ENCODE results near the gene SLC27A3. TPM values are rescaled to one million over a fixed set of nuclear protein-coding genes. Genes with fewer than 3 reads are reported as not detected.

SLC27A3 gene
- total and polyA plus RNA-seq, 2 of the 8 experiments (the other 6 are each of a cell fraction or from before 2014, with no cell fraction given), result 39.1 to 40.1 TPM

DNA sequence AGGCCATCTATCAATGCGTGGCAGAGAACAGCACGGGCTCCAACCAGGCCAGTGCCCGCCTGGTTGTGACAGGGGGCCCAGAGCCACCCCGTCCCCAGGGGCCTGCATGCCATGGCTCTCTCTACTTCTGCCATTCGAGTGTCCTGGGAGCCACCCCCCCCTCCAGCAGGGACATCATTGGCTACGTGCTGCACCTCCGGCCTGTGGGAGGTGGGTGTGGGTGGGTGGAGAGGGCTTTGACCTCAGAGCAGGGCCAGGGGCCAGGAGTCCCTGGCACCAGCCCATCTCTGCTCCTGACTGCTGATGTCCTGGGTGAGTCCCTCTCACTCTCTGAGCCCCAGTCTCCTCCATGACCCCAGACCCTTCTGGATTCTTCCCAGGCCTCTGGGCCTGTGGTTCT lies 25.3 kb downstream of the SLC27A3 start:
- Histone ChIP-seq H3K56ac (replicated peaks; ENCODE audit: insufficient read length, low read depth, low read length) (no peak overlapping the region), H3K79me2 (ENCODE audit: control insufficient read depth in 1 of 2, insufficient read depth in 2 of 2, low read length in 2 of 2) (no peaks in the 10 kb centered on the region), H3K4ac (replicated peaks; ENCODE audit: insufficient read length, low read depth, low read length) (no peak overlapping the region), H3K9me3 (ENCODE audit: insufficient read depth in 2 of 2, low read depth in 1 of 2, low read length in 1 of 2) (no peaks in the 10 kb centered on the region), H4K20me1 (replicated peaks in 1 of 2; ENCODE audit: control insufficient read depth in 1 of 2, insufficient read depth in 2 of 2, low read length in 2 of 2) (peaks cover 0 to 7% of the 10 kb centered on the region in 2 experiments), H3K4me2 (ENCODE audit: insufficient read depth in 1 of 2, low read depth in 2 of 2, low read length in 2 of 2) (no peak overlapping the region), H2AK5ac (ENCODE audit: low read depth, low read length) (no peak overlapping the region), H2BK120ac (replicated peaks; ENCODE audit: low read depth, low read length) (no peak overlapping the region), H3K14ac (ENCODE audit: insufficient read length) (no peak overlapping the region), H3K18ac (ENCODE audit: extremely low read depth, low read length) (no peak overlapping the region), H2BK15ac (ENCODE audit: low read length) (no peak overlapping the region), H2AFZ (ENCODE audit: low read length) (no peak overlapping the region), H3K4me3 (ENCODE audit: extremely low read depth in 1 of 4, insufficient read depth in 2 of 4, low read depth in 3 of 4, low read length in 4 of 4) (no peak overlapping the region), H3K4me1 (replicated peaks in 1 of 4; ENCODE audit: control insufficient read depth in 3 of 4, insufficient read depth in 4 of 4, low read length in 3 of 4) (peaks cover 0 to 4% (median under 1%) of the 10 kb centered on the region in 4 experiments; a peak in 3 of 7 replicates), H3K27me3 (replicated peaks in 1 of 4; ENCODE audit: control insufficient read depth in 3 of 4, extremely low read depth in 1 of 4, insufficient read depth in 3 of 4, low read length in 3 of 4) (no peaks in the 10 kb centered on the region), H4K8ac (ENCODE audit: extremely low read depth, insufficient read depth, low read length) (no peak overlapping the region), H3K79me1 (ENCODE audit: low read depth, low read length) (0 out of 2 replicates have a peak, but pooled peaks cover 2% of the 10 kb centered on the region), H3K9ac (replicated peaks in 1 of 4; ENCODE audit: extremely low read depth in 1 of 4, low read depth in 3 of 4, low read length in 3 of 4) (no peak overlapping the region), H3K27ac (ENCODE audit: low read depth, low read length) (no peak overlapping the region), H3K23ac (ENCODE audit: insufficient read length) (no peak overlapping the region), H2BK12ac (ENCODE audit: low read depth, low read length) (no peak overlapping the region), H2BK20ac (ENCODE audit: low read length) (no peak overlapping the region), H2BK5ac (ENCODE audit: low read depth, low read length) (no peak overlapping the region), H4K91ac (replicated peaks; ENCODE audit: insufficient read length, low read length) (no peak overlapping the region), H3K36me3 (ENCODE audit: control insufficient read depth in 2 of 4, insufficient read depth in 4 of 4, low read length in 3 of 4) (no peaks in the 10 kb centered on the region; a peak in 2 of 8 replicates), H3K23me2 (ENCODE audit: low read depth, low read length) (no peaks in the 10 kb centered on the region), H4K5ac (ENCODE audit: insufficient read length, low read depth, low read length) (no peak overlapping the region)
- ChIA-PET CTCF (ENCODE audit: partially characterized antibody) (interaction anchor here (0.6 to 3.3 kb wide), 4 partner anchors 14 to 186 kb away, joined by 3 to 11 read pairs (median 4); partner anchors contain the start of gene RAB13), POLR2A (ENCODE audit: partially characterized antibody) (interaction anchor here (1.2 to 15.1 kb wide), 3 partner anchors 121 to 192 kb away, joined by 4 to 153 read pairs (median 6); partner anchors contain the start of genes RPS27 and SLC39A1)
- 82% methylated on average over 7 of the region's 7 CpGs; no CpG with 5 or more reads in 1 of the 2 experiments for WGBS, 2 experiments (ENCODE audit: extremely low coverage in 1 of 2, insufficient coverage in 1 of 2, insufficient read length in 1 of 2, insufficient replicate concordance in 2 of 2, low coverage in 1 of 2, low lambda C conversion rate in 2 of 2, missing lambda C conversion rate in 1 of 2)
- DNase-seq (ENCODE audit: low read depth in 1 of 2, low spot score in 2 of 2) (no peak), FAIRE-seq (no peak)
- TF ChIP-seq FOSL1 (IDR thresholded peaks at IDR 0.05; ENCODE audit: insufficient read depth, low read depth, low read length), result no peak

All from H1 (cell line).